ENCODE data around the gene TMEM243.

- TF ChIP-seq EZH2 (IDR thresholded peaks at IDR 0.05; ENCODE audit: insufficient read depth, poor library complexity, severe bottlenecking) (no peak), EZH2phosphoT487 (IDR thresholded peaks at IDR 0.05; ENCODE audit: insufficient read depth, low read depth) (no peak)
These were observed 2.6 kb downstream of the TMEM243 start for GRCh38 chr7:87216701-87217508.
